ENCODE results near the gene ARHGEF17.

The ARHGEF17 gene

GRCh38 chr11:73338279-73338678 is 30.2 kb downstream of the ARHGEF17 start:
- no peak for DNase-seq (ENCODE audit: low read depth in 1 of 2, low spot score in 1 of 2)
- in situ Hi-C loops (cut with HindIII; ENCODE audit: low pct_unique_long_range_greater_than_20kb, low sequenced_read_pairs), result no loop called here
- TF ChIP-seq JUND (IDR thresholded peaks at IDR 0.05; ENCODE audit: low read depth), result no peak

- no peak for TF ChIP-seq JUND (IDR thresholded peaks at IDR 0.05; ENCODE audit: low read depth)
- in situ Hi-C loops (cut with HindIII; ENCODE audit: low pct_unique_long_range_greater_than_20kb, low sequenced_read_pairs), result no loop called here
- no peak for DNase-seq (ENCODE audit: low read depth in 1 of 2, low spot score in 1 of 2)
Measured at GRCh38 chr11:73340164-73340563, 32.1 kb downstream of the ARHGEF17 start.

GRCh38 chr11:73342633-73343032 is 34.6 kb downstream of the ARHGEF17 start:
- TF ChIP-seq JUND (IDR thresholded peaks at IDR 0.05; ENCODE audit: low read depth), result no peak
- in situ Hi-C loops (cut with HindIII; ENCODE audit: low pct_unique_long_range_greater_than_20kb, low sequenced_read_pairs), result no loop called here
- no peak for DNase-seq (ENCODE audit: low read depth in 1 of 2, low spot score in 1 of 2)

- in situ Hi-C loops (cut with HindIII; ENCODE audit: low pct_unique_long_range_greater_than_20kb, low sequenced_read_pairs), result no loop called here
- DNase-seq (ENCODE audit: low read depth in 1 of 2, low spot score in 1 of 2), result no peak
- TF ChIP-seq JUND (IDR thresholded peaks at IDR 0.05; ENCODE audit: low read depth), result no peak
Measured at GRCh38 chr11:73343076-73343873, 35.2 kb downstream of the ARHGEF17 start.

- TF ChIP-seq JUND (IDR thresholded peaks at IDR 0.05; ENCODE audit: low read depth), result no peak
- in situ Hi-C loops (cut with HindIII; ENCODE audit: low pct_unique_long_range_greater_than_20kb, low sequenced_read_pairs), result no loop called here
- DNase-seq (ENCODE audit: low read depth in 1 of 2, low spot score in 1 of 2), result no peak
Measured at GRCh38 chr11:73344191-73344607, 36.1 kb downstream of the ARHGEF17 start.

GRCh38 chr11:73345481-73346160 is 37.5 kb downstream of the ARHGEF17 start:
- DNase-seq (ENCODE audit: low read depth in 1 of 2, low spot score in 1 of 2), result no peak
- in situ Hi-C loops (cut with HindIII; ENCODE audit: low pct_unique_long_range_greater_than_20kb, low sequenced_read_pairs), result no loop called here
- TF ChIP-seq JUND (IDR thresholded peaks at IDR 0.05; ENCODE audit: low read depth), result no peak

GRCh38 chr11:73346186-73346935 is 38.3 kb downstream of the ARHGEF17 start:
- no peak for TF ChIP-seq JUND (IDR thresholded peaks at IDR 0.05; ENCODE audit: low read depth)
- in situ Hi-C loops (cut with HindIII; ENCODE audit: low pct_unique_long_range_greater_than_20kb, low sequenced_read_pairs), result no loop called here
- no peak for DNase-seq (ENCODE audit: low read depth in 1 of 2, low spot score in 1 of 2)

- TF ChIP-seq JUND (IDR thresholded peaks at IDR 0.05; ENCODE audit: low read depth), result no peak
- in situ Hi-C loops (cut with HindIII; ENCODE audit: low pct_unique_long_range_greater_than_20kb, low sequenced_read_pairs), result no loop called here
- DNase-seq (ENCODE audit: low read depth in 1 of 2, low spot score in 1 of 2), result no peak
Measured at GRCh38 chr11:73347067-73347466, 39.0 kb downstream of the ARHGEF17 start.

GRCh38 chr11:73348838-73349237 is 40.8 kb downstream of the ARHGEF17 start:
- DNase-seq (ENCODE audit: low read depth in 1 of 2, low spot score in 1 of 2), result no peak
- TF ChIP-seq JUND (IDR thresholded peaks at IDR 0.05; ENCODE audit: low read depth), result no peak
- in situ Hi-C loops (cut with HindIII; ENCODE audit: low pct_unique_long_range_greater_than_20kb, low sequenced_read_pairs), result no loop called here

GRCh38 chr11:73349633-73350032 is 41.6 kb downstream of the ARHGEF17 start:
- DNase-seq (ENCODE audit: low read depth in 1 of 2, low spot score in 1 of 2), result peak; percentile 36 to 55
- TF ChIP-seq JUND (IDR thresholded peaks at IDR 0.05; ENCODE audit: low read depth), result no peak
- in situ Hi-C loops (cut with HindIII; ENCODE audit: low pct_unique_long_range_greater_than_20kb, low sequenced_read_pairs), result no loop called here

GRCh38 chr11:73350908-73351636 is 43.0 kb downstream of the ARHGEF17 start:
- no peak for TF ChIP-seq JUND (IDR thresholded peaks at IDR 0.05; ENCODE audit: low read depth)
- in situ Hi-C loops (cut with HindIII; ENCODE audit: low pct_unique_long_range_greater_than_20kb, low sequenced_read_pairs), result no loop called here
- DNase-seq (ENCODE audit: low read depth in 1 of 2, low spot score in 1 of 2), result peak; percentile 71 to 96

- no peak for DNase-seq (ENCODE audit: low read depth in 1 of 2, low spot score in 1 of 2)
- in situ Hi-C loops (cut with HindIII; ENCODE audit: low pct_unique_long_range_greater_than_20kb, low sequenced_read_pairs), result no loop called here
- no peak for TF ChIP-seq JUND (IDR thresholded peaks at IDR 0.05; ENCODE audit: low read depth)
Measured at GRCh38 chr11:73353422-73353821, 45.3 kb downstream of the ARHGEF17 start.
